ENCODE results near the gene PAX8.

Gene PAX8

DNA sequence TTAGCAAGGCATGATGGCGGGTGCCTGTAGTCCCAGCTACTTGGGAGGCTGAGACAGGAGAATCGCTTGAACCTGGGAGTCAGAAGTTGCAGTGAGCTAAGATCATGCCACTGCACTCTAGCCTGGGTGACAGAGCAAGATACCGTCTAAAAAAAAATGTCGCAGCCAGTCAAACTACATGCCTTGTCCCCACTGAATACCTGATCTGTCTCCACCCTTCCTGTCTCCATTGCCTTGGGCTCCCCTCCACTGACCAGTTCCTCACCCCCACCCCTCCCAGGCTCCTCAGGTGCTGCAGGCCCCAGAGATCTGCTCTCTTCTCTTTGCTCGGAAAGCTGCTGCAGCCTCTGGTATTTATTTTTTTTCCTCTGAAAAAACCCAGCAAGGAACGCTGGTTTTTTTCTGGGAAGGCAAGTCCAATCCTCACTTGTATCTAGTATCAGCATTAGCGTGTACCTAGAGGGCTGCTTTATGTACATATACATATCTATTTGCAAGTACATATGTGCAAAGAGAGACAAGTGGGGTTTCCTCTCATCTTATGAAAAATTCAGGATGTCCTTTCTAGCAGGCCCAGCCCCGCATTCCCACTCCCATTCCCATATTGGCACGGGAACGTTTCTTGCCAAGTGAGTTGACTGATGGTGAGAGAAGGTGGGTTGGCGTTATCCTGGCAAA, 100.5 kb downstream of the PAX8 start:
- peaks cover 11% of the 10 kb centered on the region; the same call in 1 of the 2 replicates for H4K20me1 ChIP-seq (ENCODE audit: low read depth, low read length)
- no peaks in the 10 kb centered on the region for H3K9me3 ChIP-seq (ENCODE audit: insufficient read depth, low read length)
- TF ChIP-seq, protein P1, sequence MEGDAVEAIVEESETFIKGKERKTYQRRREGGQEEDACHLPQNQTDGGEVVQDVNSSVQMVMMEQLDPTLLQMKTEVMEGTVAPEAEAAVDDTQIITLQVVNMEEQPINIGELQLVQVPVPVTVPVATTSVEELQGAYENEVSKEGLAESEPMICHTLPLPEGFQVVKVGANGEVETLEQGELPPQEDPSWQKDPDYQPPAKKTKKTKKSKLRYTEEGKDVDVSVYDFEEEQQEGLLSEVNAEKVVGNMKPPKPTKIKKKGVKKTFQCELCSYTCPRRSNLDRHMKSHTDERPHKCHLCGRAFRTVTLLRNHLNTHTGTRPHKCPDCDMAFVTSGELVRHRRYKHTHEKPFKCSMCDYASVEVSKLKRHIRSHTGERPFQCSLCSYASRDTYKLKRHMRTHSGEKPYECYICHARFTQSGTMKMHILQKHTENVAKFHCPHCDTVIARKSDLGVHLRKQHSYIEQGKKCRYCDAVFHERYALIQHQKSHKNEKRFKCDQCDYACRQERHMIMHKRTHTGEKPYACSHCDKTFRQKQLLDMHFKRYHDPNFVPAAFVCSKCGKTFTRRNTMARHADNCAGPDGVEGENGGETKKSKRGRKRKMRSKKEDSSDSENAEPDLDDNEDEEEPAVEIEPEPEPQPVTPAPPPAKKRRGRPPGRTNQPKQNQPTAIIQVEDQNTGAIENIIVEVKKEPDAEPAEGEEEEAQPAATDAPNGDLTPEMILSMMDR (IDR thresholded peaks at IDR 0.05; ENCODE audit: insufficient read depth, low read length, poor library complexity, severe bottlenecking), result no peak
- TF ChIP-seq EZH2phosphoT487 (conservative IDR thresholded peaks at IDR 0.05; ENCODE audit: low read length), result no peak
- no peak overlapping the region for H3K9ac ChIP-seq (ENCODE audit: low read length)
- H3K79me2 ChIP-seq (ENCODE audit: insufficient read depth, low read length), result peaks cover 68% of the 10 kb centered on the region
- H3F3A ChIP-seq (ENCODE audit: insufficient read depth), result peaks cover 3% of the 10 kb centered on the region; the same call in 1 of the 2 replicates
- H3K9me2 ChIP-seq (replicated peaks; ENCODE audit: insufficient read depth, low read length), result no peaks in the 10 kb centered on the region
- no peaks in the 10 kb centered on the region for H3K36me3 ChIP-seq (ENCODE audit: low read length)
- H3K27ac ChIP-seq (ENCODE audit: low read depth, low read length), result no peak overlapping the region
- no peak overlapping the region for H3K4me2 ChIP-seq (ENCODE audit: low read depth, low read length, poor library complexity, severe bottlenecking)
- no peak overlapping the region for H3K4me3 ChIP-seq (ENCODE audit: insufficient read depth, low read length, poor library complexity, severe bottlenecking)
- no peaks in the 10 kb centered on the region for H3K27me3 ChIP-seq (ENCODE audit: low read length)
- no peak overlapping the region for H2AFZ ChIP-seq (ENCODE audit: low read depth, low read length, severe bottlenecking)

DNA sequence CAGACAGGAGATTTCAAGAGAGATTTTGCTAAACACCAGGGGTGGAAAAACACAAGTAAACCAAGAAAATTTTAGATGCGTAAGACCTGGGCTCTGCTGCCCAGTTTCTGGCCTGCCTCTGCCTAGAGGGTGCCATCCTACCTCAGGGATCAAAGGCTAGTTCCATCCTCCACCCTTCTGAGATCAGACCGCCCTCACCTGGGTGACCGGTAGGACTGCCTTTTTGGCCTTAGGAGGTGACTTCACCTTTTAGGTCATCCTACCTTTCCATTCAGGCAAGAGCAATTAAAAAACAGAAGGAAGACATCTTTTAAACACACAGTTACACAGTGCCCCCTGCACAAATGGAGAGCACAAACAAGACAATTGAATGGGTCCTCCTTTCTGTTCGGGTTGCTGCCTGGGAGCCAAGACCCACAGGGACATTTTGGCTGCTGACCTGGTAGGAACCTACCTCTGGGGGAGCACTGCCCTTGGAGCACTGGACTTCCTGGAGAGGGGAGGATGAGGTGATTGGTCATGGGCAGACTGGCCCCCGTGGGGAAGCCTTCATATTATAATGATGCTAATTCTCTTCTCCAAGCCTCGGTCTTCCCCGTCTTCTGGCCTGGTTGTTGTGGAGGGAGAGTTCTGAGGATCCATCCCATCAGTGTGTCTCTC, 101.9 kb downstream of the PAX8 start:
- Histone ChIP-seq H3K9me2 (replicated peaks; ENCODE audit: insufficient read depth, low read length) (no peaks in the 10 kb centered on the region), H3K9ac (ENCODE audit: low read length) (no peak overlapping the region), H3K4me3 (ENCODE audit: insufficient read depth, low read length, poor library complexity, severe bottlenecking) (no peak overlapping the region), H3K36me3 (ENCODE audit: low read length) (no peaks in the 10 kb centered on the region), H3F3A (ENCODE audit: insufficient read depth) (peaks cover 3% of the 10 kb centered on the region; the same call in 1 of the 2 replicates), H3K27ac (ENCODE audit: low read depth, low read length) (no peak overlapping the region), H3K4me2 (ENCODE audit: low read depth, low read length, poor library complexity, severe bottlenecking) (peak overlapping the region; percentile 99), H3K9me3 (ENCODE audit: insufficient read depth, low read length) (no peaks in the 10 kb centered on the region), H3K79me2 (ENCODE audit: insufficient read depth, low read length) (peaks cover 64% of the 10 kb centered on the region), H3K27me3 (ENCODE audit: low read length) (no peaks in the 10 kb centered on the region), H4K20me1 (ENCODE audit: low read depth, low read length) (peaks cover 11% of the 10 kb centered on the region; the same call in 1 of the 2 replicates), H2AFZ (ENCODE audit: low read depth, low read length, severe bottlenecking) (no peak overlapping the region)
- no peak for TF ChIP-seq EZH2phosphoT487 (conservative IDR thresholded peaks at IDR 0.05; ENCODE audit: low read length)
- TF ChIP-seq, protein P1 (IDR thresholded peaks at IDR 0.05; ENCODE audit: insufficient read depth, low read length, poor library complexity, severe bottlenecking), result no peak

DNA sequence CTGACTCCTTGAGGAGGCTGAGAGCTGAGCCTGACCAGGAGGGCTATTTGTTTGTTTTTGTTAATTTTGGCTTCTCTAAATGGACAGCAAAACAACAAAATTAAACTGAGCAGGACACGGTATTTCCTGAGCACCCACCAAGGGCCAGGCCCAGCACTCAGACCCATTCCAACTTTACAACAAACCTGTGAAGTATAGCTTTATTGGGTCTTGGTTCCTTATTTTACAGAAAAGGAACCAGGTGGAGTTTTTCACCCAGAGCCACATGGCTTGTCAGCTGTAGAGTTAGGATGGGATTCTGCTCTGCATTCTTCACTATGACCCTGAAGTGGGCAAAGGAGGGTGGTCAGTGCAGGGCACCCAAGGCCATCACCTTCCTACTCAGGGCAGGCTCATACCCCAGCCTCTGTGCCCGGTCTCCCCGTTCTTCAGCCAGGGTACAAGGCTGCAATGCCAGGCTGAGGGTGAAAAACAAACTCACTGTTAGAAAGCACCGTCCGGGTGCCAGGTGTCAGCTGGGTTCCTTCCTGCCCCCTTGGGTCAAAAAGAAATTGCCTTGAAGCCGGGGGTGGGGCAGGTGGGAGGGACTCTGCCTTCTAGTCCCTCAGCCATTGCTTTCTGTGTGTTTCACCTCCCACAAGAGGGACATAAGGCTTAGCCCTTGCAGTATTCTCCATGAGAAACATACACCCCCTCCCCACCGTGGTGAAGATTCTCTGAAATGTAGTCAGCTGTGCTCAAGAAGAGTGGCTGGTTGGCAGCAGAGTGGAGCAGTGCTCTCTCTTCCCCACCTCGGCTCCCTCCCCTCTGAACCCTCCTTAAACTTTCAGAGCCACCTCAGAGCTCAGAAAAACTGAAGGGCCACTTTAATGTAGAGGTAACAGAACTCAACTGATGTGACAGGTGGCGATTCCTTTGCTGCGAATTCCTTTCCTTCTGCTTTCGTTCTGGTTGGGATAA, 102.7 kb downstream of the PAX8 start:
- Histone ChIP-seq H3F3A (ENCODE audit: insufficient read depth) (peaks cover 3% of the 10 kb centered on the region; the same call in 1 of the 2 replicates), H3K4me2 (ENCODE audit: low read depth, low read length, poor library complexity, severe bottlenecking) (peak overlapping the region; percentile 99), H4K20me1 (ENCODE audit: low read depth, low read length) (peaks cover 11% of the 10 kb centered on the region; the same call in 1 of the 2 replicates), H3K9me3 (ENCODE audit: insufficient read depth, low read length) (no peaks in the 10 kb centered on the region), H3K9me2 (replicated peaks; ENCODE audit: insufficient read depth, low read length) (no peaks in the 10 kb centered on the region), H3K4me3 (ENCODE audit: insufficient read depth, low read length, poor library complexity, severe bottlenecking) (peak overlapping the region; percentile 73), H3K9ac (ENCODE audit: low read length) (peak overlapping the region; percentile 79), H3K79me2 (ENCODE audit: insufficient read depth, low read length) (peaks cover 59% of the 10 kb centered on the region), H3K27ac (ENCODE audit: low read depth, low read length) (peak overlapping the region; percentile 75), H2AFZ (ENCODE audit: low read depth, low read length, severe bottlenecking) (no peak overlapping the region), H3K36me3 (ENCODE audit: low read length) (no peaks in the 10 kb centered on the region), H3K27me3 (ENCODE audit: low read length) (no peaks in the 10 kb centered on the region)
- TF ChIP-seq, protein P1 (IDR thresholded peaks at IDR 0.05; ENCODE audit: insufficient read depth, low read length, poor library complexity, severe bottlenecking), result no peak
- no peak for TF ChIP-seq EZH2phosphoT487 (conservative IDR thresholded peaks at IDR 0.05; ENCODE audit: low read length)
